ENCODE data around the gene RNF103.

Gene RNF103

DNA sequence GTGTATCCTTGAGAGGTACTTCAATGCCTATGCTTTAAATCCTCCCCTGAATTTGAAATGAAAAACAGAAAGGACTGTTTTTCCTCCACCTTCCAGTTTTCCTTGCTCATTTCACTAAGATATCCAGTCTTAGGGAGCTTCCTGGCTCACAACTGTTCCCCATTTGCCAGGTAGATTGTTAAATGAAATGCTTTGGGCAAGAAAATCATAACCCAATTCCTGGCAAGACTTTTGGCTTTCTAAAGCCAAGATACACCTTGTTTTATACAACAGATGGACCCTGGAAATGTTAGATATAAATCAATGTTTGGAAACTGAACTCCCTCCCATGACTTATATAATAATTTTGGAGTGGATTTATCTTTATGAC lies 56.9 kb downstream of the RNF103 start:
- no peak for DNase-seq (ENCODE audit: low read depth in 2 of 2)

DNA sequence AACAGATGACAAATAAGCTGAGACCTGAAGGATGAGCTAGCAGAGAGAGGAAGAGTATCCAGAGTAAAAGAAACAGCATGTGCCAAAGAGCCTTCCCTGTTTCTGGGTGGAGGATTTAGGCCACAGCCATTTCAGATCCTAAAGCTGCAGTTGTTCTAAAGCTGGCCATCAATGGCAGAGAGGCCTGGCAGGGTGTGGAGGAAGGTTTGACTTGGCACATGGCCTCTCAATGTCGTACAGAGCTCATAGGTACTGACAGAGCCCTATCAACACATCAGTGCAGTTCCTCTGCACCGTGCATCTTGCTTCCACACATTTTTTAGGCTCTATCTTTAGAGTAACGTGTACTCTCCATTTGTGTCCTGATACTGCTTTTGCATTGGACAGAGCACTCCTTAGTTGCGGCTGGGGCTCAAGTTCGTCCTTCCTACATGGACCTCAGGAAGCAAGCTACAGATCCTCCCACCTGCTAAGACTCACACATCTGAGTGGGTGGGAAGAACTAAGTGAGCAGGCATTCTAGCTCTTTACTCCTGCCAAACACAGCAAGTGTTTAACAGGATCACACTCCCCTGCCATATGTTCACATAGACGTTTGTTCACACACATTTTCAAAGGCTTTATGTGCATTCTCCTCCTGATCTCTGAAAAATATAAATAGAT lies 57.4 kb downstream of the RNF103 start:
- DNase-seq (ENCODE audit: low read depth in 2 of 2): no peak

DNA sequence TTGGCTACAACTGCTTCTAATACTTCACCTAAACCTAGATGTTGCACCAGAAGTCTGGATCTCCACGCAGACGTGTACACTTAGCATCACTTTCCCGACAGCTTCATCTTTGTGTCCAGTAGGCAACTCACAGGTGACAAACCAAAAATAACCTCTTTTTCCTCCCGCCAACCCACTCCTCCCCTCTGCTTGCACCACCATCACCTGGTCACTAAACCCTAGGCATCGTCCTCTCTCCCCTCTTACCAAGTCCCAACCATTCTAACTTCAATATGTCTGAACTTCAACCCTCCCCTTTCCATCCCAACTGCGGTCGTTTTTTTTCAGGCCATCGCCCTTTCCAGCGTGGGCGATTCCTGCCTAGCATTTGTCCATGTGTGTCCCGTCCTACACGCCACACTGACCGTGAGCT lies 60.0 kb downstream of the RNF103 start:
- no peak for DNase-seq (ENCODE audit: low read depth in 2 of 2)

DNA sequence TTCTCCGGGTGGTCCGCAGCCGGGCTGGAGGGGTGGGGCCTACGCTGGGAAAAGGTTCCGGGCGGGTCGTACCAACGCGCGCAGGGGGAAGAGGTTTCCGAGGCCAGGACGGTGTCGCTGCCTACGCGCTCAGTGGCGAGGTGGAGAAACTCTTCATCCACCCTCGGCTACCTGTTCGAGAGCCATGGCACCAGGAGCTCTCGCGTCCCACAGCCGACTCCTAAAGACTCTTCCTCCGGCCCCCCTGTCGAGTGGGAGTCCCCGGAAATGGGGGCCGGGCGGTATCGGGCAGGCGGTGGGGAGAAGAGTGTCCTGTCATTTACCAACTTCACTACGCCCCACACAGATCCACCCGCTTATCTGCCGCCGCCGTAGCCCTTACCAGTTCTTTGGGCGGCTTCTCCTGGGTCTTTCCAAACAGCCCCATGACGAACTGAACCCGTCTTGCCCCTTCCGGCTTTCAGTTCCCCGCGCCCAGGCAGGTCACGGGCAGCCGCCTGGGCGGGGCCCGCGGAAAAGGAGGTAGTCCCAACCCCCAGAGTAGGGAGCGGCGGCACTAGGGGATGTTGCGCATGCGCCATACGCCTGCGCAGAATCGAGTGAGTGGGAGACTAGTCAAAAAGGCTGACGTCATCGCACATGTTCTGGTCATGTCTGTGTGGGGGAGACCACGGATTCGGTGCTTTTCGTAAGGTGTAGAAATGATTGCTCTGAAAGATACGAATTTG lies 60.6 kb downstream of the RNF103 start, which contains the start of gene CHMP3:
CHMP3 (minus strand) TSS at position 522 of the 728 bp plus-strand sequence; CDS start at position 427, 95 bp downstream.
- DNase-seq (ENCODE audit: low read depth in 2 of 2): peak; percentile 90 to 93

DNA sequence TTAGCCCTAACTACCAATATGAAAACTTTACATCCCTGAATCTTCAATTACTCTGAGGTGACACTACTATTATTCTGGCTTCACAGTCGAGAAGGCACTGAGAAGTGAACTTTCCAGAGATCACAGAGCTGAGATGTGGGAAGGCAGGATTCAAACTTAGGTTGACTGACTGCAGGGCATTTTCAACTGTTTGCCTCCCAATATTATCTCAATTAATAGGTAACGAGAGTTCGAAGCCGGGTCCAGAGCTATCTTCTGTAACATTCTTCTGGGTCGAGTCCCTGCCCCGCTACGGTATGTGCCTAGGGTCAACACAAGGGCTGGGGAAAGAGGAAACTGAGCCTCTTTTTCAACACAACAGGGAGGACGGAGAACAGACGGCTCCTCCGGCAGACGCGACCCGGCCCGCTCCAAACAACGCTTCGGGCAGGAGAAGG lies 61.2 kb downstream of the RNF103 start:
- DNase-seq (ENCODE audit: low read depth in 2 of 2): no peak

DNA sequence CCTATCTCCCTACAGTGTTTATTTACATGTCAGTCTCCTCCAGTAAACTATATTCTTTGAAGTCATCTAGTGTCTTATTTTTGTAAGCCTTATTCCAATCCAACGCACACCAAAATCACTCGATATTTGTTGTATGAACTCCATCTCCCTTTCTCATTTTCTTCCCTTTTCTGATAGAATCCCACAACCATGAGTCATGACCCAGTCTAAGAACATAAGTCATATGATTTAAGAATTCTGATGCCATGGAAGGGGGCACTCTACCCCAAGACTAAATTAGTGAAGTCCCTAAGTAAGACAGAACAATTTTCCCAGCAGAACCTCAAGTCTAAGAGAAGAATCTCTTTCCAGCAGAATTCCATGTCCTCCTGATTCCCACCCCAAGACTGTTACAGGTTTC lies 65.8 kb downstream of the RNF103 start:
- DNase-seq (ENCODE audit: low read depth in 2 of 2): no peak

DNA sequence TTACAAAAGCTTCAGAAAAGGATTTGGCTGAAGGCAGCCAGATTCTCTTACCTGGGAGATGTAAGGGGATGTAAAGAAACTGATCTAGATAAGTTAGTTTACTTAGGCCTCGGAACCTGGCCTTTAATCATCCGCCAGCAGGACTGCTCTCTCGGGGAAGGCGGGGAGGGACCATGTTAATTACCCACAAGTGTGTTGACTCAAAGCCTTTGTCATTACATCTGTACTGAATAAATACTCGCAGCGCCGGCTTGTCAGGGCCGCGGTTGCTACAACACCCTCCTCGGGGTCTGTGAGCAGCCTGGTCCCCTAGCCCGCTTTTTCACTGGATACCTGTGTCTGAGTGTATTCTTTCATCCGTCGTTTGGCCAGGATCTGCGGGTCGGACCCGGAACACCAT lies 67.2 kb downstream of the RNF103 start:
- no peak for DNase-seq (ENCODE audit: low read depth in 2 of 2)
